ENCODE results near the gene HDAC4. TPM values are rescaled to one million over a fixed set of nuclear protein-coding genes. Genes with fewer than 3 reads are reported as not detected.

Gene HDAC4
- total RNA-seq, 1 experiment from 2014 or later, result 47.6 TPM

- Histone ChIP-seq H3K79me2 (ENCODE audit: insufficient read depth, low read length) (no peaks in the 10 kb centered on the region), H3K9me3 (ENCODE audit: control insufficient read depth in 1 of 2, insufficient read depth in 1 of 2, low read depth in 1 of 2, low read length in 2 of 2) (no peaks in the 10 kb centered on the region), H3K9ac (ENCODE audit: low read length) (no peak overlapping the region), H3K9me2 (ENCODE audit: insufficient read depth) (no peaks in the 10 kb centered on the region), H4K20me1 (ENCODE audit: insufficient read depth) (no peaks in the 10 kb centered on the region), H3K4me3 (replicated peaks in 1 of 2; ENCODE audit: low read depth in 1 of 2, low read length in 2 of 2) (no peak overlapping the region), H3K4me1 (ENCODE audit: control insufficient read depth in 1 of 2, insufficient read depth in 2 of 2, low read length in 2 of 2) (no peaks in the 10 kb centered on the region), H3K27me3 (ENCODE audit: insufficient read depth, low read length) (no peaks in the 10 kb centered on the region), H3K27ac (ENCODE audit: low read depth, low read length) (no peak overlapping the region), H3K4me2 (ENCODE audit: low read length) (no peak overlapping the region), H2AFZ (ENCODE audit: low read depth, low read length, poor library complexity, severe bottlenecking) (no peak overlapping the region), H3K36me3 (ENCODE audit: control insufficient read depth in 1 of 2, insufficient read depth in 2 of 2, low read length in 2 of 2) (no peaks in the 10 kb centered on the region)
- ChIA-PET CTCF (no interaction called here), POLR2A (no interaction called here), RAD21 (ENCODE audit: low non-redundant PET in 1 of 2, low total read pairs in 2 of 2, uncharacterized antibody in 2 of 2, unreplicated experiment in 2 of 2) (no interaction called here)
- DNase-seq (ENCODE audit: low read depth, low spot score), result no peak
- TF ChIP-seq TCF7L2 (IDR thresholded peaks at IDR 0.05; ENCODE audit: borderline replicate concordance, extremely low read depth, insufficient read depth, insufficient read length), result no peak
- no peak for TF ChIP-seq ATF3 (IDR thresholded peaks at IDR 0.05)
- no peak for TF ChIP-seq SRF (IDR thresholded peaks at IDR 0.05; ENCODE audit: low read depth)
- TF ChIP-seq ZFX (IDR thresholded peaks at IDR 0.05), result no peak
- TF ChIP-seq YY1 (IDR thresholded peaks at IDR 0.05; ENCODE audit: extremely low read depth, insufficient replicate concordance, low read depth, low read length), result no peak
- no peak for TF ChIP-seq RAD21 (IDR thresholded peaks at IDR 0.05; ENCODE audit: low read depth)
- TF ChIP-seq, protein P1, sequence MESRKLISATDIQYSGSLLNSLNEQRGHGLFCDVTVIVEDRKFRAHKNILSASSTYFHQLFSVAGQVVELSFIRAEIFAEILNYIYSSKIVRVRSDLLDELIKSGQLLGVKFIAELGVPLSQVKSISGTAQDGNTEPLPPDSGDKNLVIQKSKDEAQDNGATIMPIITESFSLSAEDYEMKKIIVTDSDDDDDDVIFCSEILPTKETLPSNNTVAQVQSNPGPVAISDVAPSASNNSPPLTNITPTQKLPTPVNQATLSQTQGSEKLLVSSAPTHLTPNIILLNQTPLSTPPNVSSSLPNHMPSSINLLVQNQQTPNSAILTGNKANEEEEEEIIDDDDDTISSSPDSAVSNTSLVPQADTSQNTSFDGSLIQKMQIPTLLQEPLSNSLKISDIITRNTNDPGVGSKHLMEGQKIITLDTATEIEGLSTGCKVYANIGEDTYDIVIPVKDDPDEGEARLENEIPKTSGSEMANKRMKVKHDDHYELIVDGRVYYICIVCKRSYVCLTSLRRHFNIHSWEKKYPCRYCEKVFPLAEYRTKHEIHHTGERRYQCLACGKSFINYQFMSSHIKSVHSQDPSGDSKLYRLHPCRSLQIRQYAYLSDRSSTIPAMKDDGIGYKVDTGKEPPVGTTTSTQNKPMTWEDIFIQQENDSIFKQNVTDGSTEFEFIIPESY (IDR thresholded peaks at IDR 0.05; ENCODE audit: extremely low read depth, insufficient replicate concordance, low read length), result no peak
- no peak for TF ChIP-seq REST (IDR thresholded peaks at IDR 0.05; ENCODE audit: low read depth)
- no peak for TF ChIP-seq SIN3A (IDR thresholded peaks at IDR 0.05; ENCODE audit: low read depth)
- no peak for TF ChIP-seq FOSL1 (IDR thresholded peaks at IDR 0.05; ENCODE audit: low read depth)
- no peak for TF ChIP-seq CTCF (IDR thresholded peaks at IDR 0.05 in 2 of 3, conservative IDR thresholded peaks at IDR 0.05 in 1 of 3; ENCODE audit: borderline replicate concordance in 1 of 3, insufficient read depth in 1 of 3, low read depth in 2 of 3, low read length in 2 of 3)
- TF ChIP-seq ZNF274 (IDR thresholded peaks at IDR 0.05; ENCODE audit: low read depth, low read length), result no peak
- TF ChIP-seq ELF1 (IDR thresholded peaks at IDR 0.05; ENCODE audit: borderline replicate concordance, low read depth), result no peak
- no peak for TF ChIP-seq SP1 (IDR thresholded peaks at IDR 0.05; ENCODE audit: low read depth)
- TF ChIP-seq POLR2AphosphoS5 (IDR thresholded peaks at IDR 0.05; ENCODE audit: low read depth, low read length), result no peak
- TF ChIP-seq CBX3 (IDR thresholded peaks at IDR 0.05; ENCODE audit: low read depth), result no peak
- TF ChIP-seq POLR2A (IDR thresholded peaks at IDR 0.05; ENCODE audit: borderline replicate concordance, extremely low read depth, insufficient read depth, insufficient read length), result no peak
- TF ChIP-seq JUND (IDR thresholded peaks at IDR 0.05), result no peak
- TF ChIP-seq EGR1 (IDR thresholded peaks at IDR 0.05; ENCODE audit: low read depth), result no peak
- no peak for ATAC-seq
- intact Hi-C loops (cut with micrococcal nuclease), result no loop called here
- BruUV-seq (replicated peaks), result no TSS peak
Observed at GRCh38 chr2:239075918-239076758, 324.7 kb downstream of the HDAC4 start.
